ENCODE data around the gene HOXA9. TPM values are rescaled to one million over a fixed set of nuclear protein-coding genes. Genes with fewer than 3 reads are reported as not detected.

HOXA9 gene
- polyA plus RNA-seq, 1 donor from 2014 or later, result not detected

- TF ChIP-seq MXI1 (conservative IDR thresholded peaks at IDR 0.05; ENCODE audit: poor library complexity, severe bottlenecking), result no peak
These were observed 726 bp upstream of the HOXA9 start (continued) for GRCh38 chr7:27165996-27166530.

- Histone ChIP-seq H3K27me3 (ENCODE audit: insufficient read depth, low read depth, low read length) (peaks cover 99% of the 10 kb centered on the region), H3K79me2 (replicated peaks; ENCODE audit: insufficient read depth, low read length) (no peaks in the 10 kb centered on the region), H3K4me3 (ENCODE audit: low read length) (no peak overlapping the region), H3K4me2 (ENCODE audit: low read length) (no peak overlapping the region), H3K9me3 (ENCODE audit: low read length) (peaks cover 22% of the 10 kb centered on the region), H3K9me2 (ENCODE audit: insufficient read depth, low read length) (no peaks in the 10 kb centered on the region), H3F3A (ENCODE audit: insufficient read depth, low read length, poor library complexity, severe bottlenecking) (no peaks in the 10 kb centered on the region), H3K36me3 (ENCODE audit: insufficient read depth, low read length) (no peaks in the 10 kb centered on the region), H2AFZ (ENCODE audit: low read depth, low read length) (no peak overlapping the region), H4K20me1 (ENCODE audit: insufficient read depth) (no peaks in the 10 kb centered on the region), H3K9ac (ENCODE audit: low read length) (no peak overlapping the region), H3K27ac (ENCODE audit: low read length) (no peak overlapping the region)
- TF ChIP-seq CTCF (IDR thresholded peaks at IDR 0.05; ENCODE audit: poor library complexity, severe bottlenecking) (no peak), SMC3 (conservative IDR thresholded peaks at IDR 0.05; ENCODE audit: poor library complexity) (no peak), REST (IDR thresholded peaks at IDR 0.05; ENCODE audit: borderline replicate concordance) (no peak), TAF1 (IDR thresholded peaks at IDR 0.05; ENCODE audit: low read depth) (no peak), EZH2 (IDR thresholded peaks at IDR 0.05; ENCODE audit: borderline replicate concordance, insufficient read depth, low read length, poor library complexity, severe bottlenecking) (no peak), EP300 (conservative IDR thresholded peaks at IDR 0.05; ENCODE audit: poor library complexity, severe bottlenecking) (no peak), POLR2AphosphoS5 (IDR thresholded peaks at IDR 0.05) (no peak), MXI1 (conservative IDR thresholded peaks at IDR 0.05; ENCODE audit: poor library complexity, severe bottlenecking) (no peak), RAD21 (conservative IDR thresholded peaks at IDR 0.05) (no peak)
These were observed 809 bp downstream of the HOXA9 start for GRCh38 chr7:27164367-27165088.

- H3K9me2 ChIP-seq (ENCODE audit: insufficient read depth, low read length), result no peaks in the 10 kb centered on the region
- no peaks in the 10 kb centered on the region for H4K20me1 ChIP-seq (ENCODE audit: insufficient read depth)
- H3K27ac ChIP-seq (ENCODE audit: low read length), result no peak overlapping the region
- peaks cover 99% of the 10 kb centered on the region for H3K27me3 ChIP-seq (ENCODE audit: insufficient read depth, low read depth, low read length)
- H3K36me3 ChIP-seq (ENCODE audit: insufficient read depth, low read length), result no peaks in the 10 kb centered on the region
- H3K9ac ChIP-seq (ENCODE audit: low read length), result no peak overlapping the region
- peaks cover 22% of the 10 kb centered on the region for H3K9me3 ChIP-seq (ENCODE audit: low read length)
- no peak for TF ChIP-seq POLR2AphosphoS5 (IDR thresholded peaks at IDR 0.05)
- TF ChIP-seq EP300 (conservative IDR thresholded peaks at IDR 0.05; ENCODE audit: poor library complexity, severe bottlenecking), result no peak
- no peak for TF ChIP-seq MXI1 (conservative IDR thresholded peaks at IDR 0.05; ENCODE audit: poor library complexity, severe bottlenecking)
- TF ChIP-seq SMC3 (conservative IDR thresholded peaks at IDR 0.05; ENCODE audit: poor library complexity), result no peak
- TF ChIP-seq EZH2 (IDR thresholded peaks at IDR 0.05; ENCODE audit: borderline replicate concordance, insufficient read depth, low read length, poor library complexity, severe bottlenecking), result no peak
- no peaks in the 10 kb centered on the region for H3K79me2 ChIP-seq (replicated peaks; ENCODE audit: insufficient read depth, low read length)
- no peak overlapping the region for H3K4me3 ChIP-seq (ENCODE audit: low read length)
- H2AFZ ChIP-seq (ENCODE audit: low read depth, low read length), result no peak overlapping the region
- H3K4me2 ChIP-seq (ENCODE audit: low read length), result no peak overlapping the region
- no peaks in the 10 kb centered on the region for H3F3A ChIP-seq (ENCODE audit: insufficient read depth, low read length, poor library complexity, severe bottlenecking)
These were observed 1.3 kb downstream of the HOXA9 start for GRCh38 chr7:27164045-27164366.

Data from neural cell (in vitro differentiated cells).